OCI-LY3 (cell line): ENCODE data around the gene TMEM119.

Source experiments
- H2AFZ ChIP-seq: fragments of 200-600, 300-600 bp; shearing (Covaris generic); 2 replicates; pipeline ENCODE4 v1.6.0; 2014; ENCODE audit warnings: antibody characterized with exemption, low read depth, low read length
- H3K27ac ChIP-seq: fragments of 200-600, 300-600 bp; sonication (generic); 2 replicates; pipeline ENCODE4 v1.5.1; 2014; ENCODE audit warnings: mild to moderate bottlenecking, low read length, moderate library complexity, mixed read lengths
- H3K27me3 ChIP-seq: fragments of 200-600, 300-600 bp; sonication (generic); 2 replicates; pipeline ENCODE4 v1.6.1; 2014; ENCODE audit warnings: low read depth, low read length, mixed read lengths
- H3K36me3 ChIP-seq: fragments of 200-600, 300-600 bp; sonication (generic); replicated peaks from 2 replicates; pipeline ENCODE3; 2014; ENCODE audit warnings: low read depth, low read length, mixed read lengths
- H3K4me1 ChIP-seq: fragments of 300-600, 200-600 bp; sonication (generic); 2 replicates; pipeline ENCODE4 v1.6.1; 2014; ENCODE audit warnings: low read length, mixed read lengths
- H3K4me2 ChIP-seq: fragments of 200-600, 300-600 bp; sonication (generic); 2 replicates; pipeline ENCODE4 v1.6.1; 2014; ENCODE audit warnings: low read length, mixed read lengths
- H3K4me3 ChIP-seq: fragments of 300-600, 200-600 bp; sonication (generic); 2 replicates; pipeline ENCODE4 v1.5.1; 2014; ENCODE audit warnings: antibody characterized with exemption, mild to moderate bottlenecking, low read length, moderate library complexity
- H3K79me2 ChIP-seq: fragments of 300-600, 200-600 bp; shearing (Covaris generic); 2 replicates; pipeline ENCODE4 v1.6.1; 2014; ENCODE audit warnings: mild to moderate bottlenecking, low read length, mixed read lengths
- H3K9ac ChIP-seq: fragments of 300-600, 200-600 bp; shearing (Covaris generic); 2 replicates; pipeline ENCODE4 v1.6.0; 2014; ENCODE audit warnings: mild to moderate bottlenecking, low read length, moderate library complexity
- H3K9me3 ChIP-seq: fragments of 200-600, 300-600 bp; shearing (Covaris generic); 2 replicates; pipeline ENCODE4 v1.6.1; 2014; ENCODE audit warnings: low read length, mixed read lengths; ENCODE audit not compliant: insufficient read depth
- H4K20me1 ChIP-seq: fragments of 200-600, 300-600 bp; sonication (generic); 2 replicates; pipeline ENCODE4 v1.6.1; 2016; ENCODE audit warnings: low read length, mixed read lengths; ENCODE audit not compliant: insufficient read depth
- CTCF ChIP-seq: fragments of 200-600, 300-600 bp; sonication (generic); IDR thresholded peaks from 2 replicates; pipeline ENCODE4 v1.5.1; 2014; ENCODE audit warnings: antibody characterized with exemption, low read length, low read depth
- EZH2phosphoT487 ChIP-seq: fragments of 200-600 bp; shearing (Covaris generic); IDR thresholded peaks from 2 replicates; pipeline ENCODE4 v1.6.1; 2018; ENCODE audit warnings: antibody characterized with exemption, mixed run types, low read depth

Gene TMEM119

DNA sequence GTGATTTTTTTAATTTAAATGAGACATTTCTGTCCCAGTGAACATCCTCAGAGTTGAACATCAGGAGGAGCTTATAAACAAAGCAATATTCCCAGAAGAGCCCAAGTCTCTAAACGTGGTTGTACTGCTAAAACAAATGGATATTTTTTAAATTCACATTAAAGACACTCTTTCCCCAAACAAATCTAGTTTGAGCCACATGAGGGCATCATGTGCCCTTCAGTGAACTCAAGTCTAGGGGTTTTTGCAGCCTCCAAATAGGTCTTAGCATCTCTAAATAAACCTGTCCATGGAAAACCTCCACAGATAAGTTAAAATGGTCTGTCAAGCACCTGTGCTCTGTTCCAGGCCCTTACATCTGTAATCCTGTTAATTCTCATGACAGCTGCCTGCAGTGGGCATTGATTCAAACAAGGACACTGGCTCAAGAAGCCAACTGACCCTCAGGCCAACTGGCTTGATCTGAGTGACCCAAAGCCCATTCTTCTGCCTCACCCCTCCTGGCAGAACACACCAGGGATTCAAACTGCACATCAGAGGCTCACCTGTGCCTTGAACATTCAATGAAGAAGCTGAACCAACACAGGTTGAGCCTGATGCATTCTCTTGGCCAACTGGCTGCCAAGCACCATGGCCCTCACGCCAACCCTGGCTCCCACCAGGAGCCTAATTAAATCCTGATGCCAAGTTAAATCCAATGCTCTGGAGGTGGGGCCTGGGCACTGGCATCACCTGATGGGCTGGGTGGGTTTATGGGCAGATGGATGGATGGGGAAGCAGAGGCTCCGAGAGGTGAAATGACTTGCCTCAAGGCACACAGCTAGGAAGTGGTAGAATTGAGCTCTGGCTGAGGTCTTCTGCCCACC lies 26.9 kb downstream of the TMEM119 start:
- Histone ChIP-seq H2AFZ (no peak overlapping the region), H4K20me1 (no peaks in the 10 kb centered on the region), H3K36me3 (peaks cover 27% of the 10 kb centered on the region), H3K4me1 (peaks cover 88% of the 10 kb centered on the region), H3K9me3 (no peaks in the 10 kb centered on the region), H3K4me2 (peak overlapping the region; percentile 79), H3K79me2 (no peaks in the 10 kb centered on the region), H3K27me3 (no peaks in the 10 kb centered on the region), H3K27ac (peak overlapping the region; percentile 99), H3K4me3 (no peak overlapping the region), H3K9ac (peak overlapping the region; percentile 52; the same call in 1 of the 2 replicates)
- TF ChIP-seq EZH2phosphoT487 (no peak), CTCF (peak; percentile 60)

- Histone ChIP-seq H3K9me3 (no peaks in the 10 kb centered on the region), H3K4me2 (peak overlapping the region; percentile 79), H3K4me1 (peaks cover 99% of the 10 kb centered on the region), H2AFZ (no peak overlapping the region), H4K20me1 (no peaks in the 10 kb centered on the region), H3K36me3 (peaks cover 46% of the 10 kb centered on the region), H3K27ac (peak overlapping the region; percentile 99), H3K9ac (peak overlapping the region; percentile 85), H3K4me3 (peak overlapping the region; percentile 53), H3K27me3 (no peaks in the 10 kb centered on the region), H3K79me2 (peaks cover 16% of the 10 kb centered on the region)
- TF ChIP-seq CTCF (0 out of 2 replicates have a peak, but pooled peaks have one; percentile 6), EZH2phosphoT487 (no peak)
Observed at GRCh38 chr12:108568338-108569154, 29.3 kb downstream of the TMEM119 start.

GRCh38 chr12:108567406-108568337 lies 30.2 kb downstream of the TMEM119 start:
- no peak for TF ChIP-seq EZH2phosphoT487
- H3K79me2 ChIP-seq: peaks cover 25% of the 10 kb centered on the region
- H3K27me3 ChIP-seq: no peaks in the 10 kb centered on the region
- H2AFZ ChIP-seq: no peak overlapping the region
- peak overlapping the region; percentile 99 for H3K27ac ChIP-seq
- H3K4me1 ChIP-seq: peaks cover 91% of the 10 kb centered on the region
- peak overlapping the region; percentile 79 for H3K4me2 ChIP-seq
- H3K9ac ChIP-seq: peak overlapping the region; percentile 85
- H3K36me3 ChIP-seq: peaks cover 46% of the 10 kb centered on the region
- H3K4me3 ChIP-seq: peak overlapping the region; percentile 53
- H4K20me1 ChIP-seq: no peaks in the 10 kb centered on the region
- H3K9me3 ChIP-seq: no peaks in the 10 kb centered on the region

GRCh38 chr12:108566452-108566851 lies 31.4 kb downstream of the TMEM119 start:
- H3K36me3 ChIP-seq: peaks cover 46% of the 10 kb centered on the region
- peak overlapping the region; percentile 85; the same call in 1 of the 2 replicates for H3K9ac ChIP-seq
- H3K27me3 ChIP-seq: no peaks in the 10 kb centered on the region
- no peaks in the 10 kb centered on the region for H3K9me3 ChIP-seq
- H3K4me1 ChIP-seq: peaks cover 78% of the 10 kb centered on the region
- H2AFZ ChIP-seq: no peak overlapping the region
- H3K4me3 ChIP-seq: no peak overlapping the region
- H4K20me1 ChIP-seq: no peaks in the 10 kb centered on the region
- TF ChIP-seq EZH2phosphoT487: no peak
- peak overlapping the region; percentile 79 for H3K4me2 ChIP-seq
- H3K27ac ChIP-seq: peak overlapping the region; percentile 99
- H3K79me2 ChIP-seq: peaks cover 31% of the 10 kb centered on the region
